Measurements from ENCODE around the gene MPPED2.

Gene MPPED2

DNA sequence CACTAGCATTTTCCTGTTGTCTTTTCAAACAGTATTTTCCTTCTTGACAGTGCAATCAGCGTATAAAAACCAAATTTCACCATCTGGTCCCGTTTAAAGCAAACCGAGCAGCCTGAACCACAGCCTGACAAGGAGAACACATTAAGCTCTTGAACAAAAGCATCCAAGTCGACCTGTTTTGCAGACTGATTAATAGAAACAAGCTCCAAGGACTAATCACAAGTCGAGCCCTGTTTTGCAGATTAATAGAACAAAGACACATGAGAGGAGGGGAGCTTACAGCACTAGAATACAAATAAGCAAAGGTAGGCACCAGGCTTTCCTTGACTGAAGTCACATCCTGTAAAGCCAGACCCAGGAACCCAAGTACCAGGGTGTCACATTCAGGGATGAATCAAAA lies 104.8 kb downstream of the MPPED2 start:
- no peaks in the 10 kb centered on the region for H3K9me3 ChIP-seq (ENCODE audit: insufficient read depth, low read length)
- H3K4me1 ChIP-seq (ENCODE audit: low read length) = no peaks in the 10 kb centered on the region
- H2AFZ ChIP-seq (ENCODE audit: low read depth, low read length) = no peak overlapping the region
- no peak overlapping the region for H3K27ac ChIP-seq (ENCODE audit: low read length)
- TF ChIP-seq, protein P1, sequence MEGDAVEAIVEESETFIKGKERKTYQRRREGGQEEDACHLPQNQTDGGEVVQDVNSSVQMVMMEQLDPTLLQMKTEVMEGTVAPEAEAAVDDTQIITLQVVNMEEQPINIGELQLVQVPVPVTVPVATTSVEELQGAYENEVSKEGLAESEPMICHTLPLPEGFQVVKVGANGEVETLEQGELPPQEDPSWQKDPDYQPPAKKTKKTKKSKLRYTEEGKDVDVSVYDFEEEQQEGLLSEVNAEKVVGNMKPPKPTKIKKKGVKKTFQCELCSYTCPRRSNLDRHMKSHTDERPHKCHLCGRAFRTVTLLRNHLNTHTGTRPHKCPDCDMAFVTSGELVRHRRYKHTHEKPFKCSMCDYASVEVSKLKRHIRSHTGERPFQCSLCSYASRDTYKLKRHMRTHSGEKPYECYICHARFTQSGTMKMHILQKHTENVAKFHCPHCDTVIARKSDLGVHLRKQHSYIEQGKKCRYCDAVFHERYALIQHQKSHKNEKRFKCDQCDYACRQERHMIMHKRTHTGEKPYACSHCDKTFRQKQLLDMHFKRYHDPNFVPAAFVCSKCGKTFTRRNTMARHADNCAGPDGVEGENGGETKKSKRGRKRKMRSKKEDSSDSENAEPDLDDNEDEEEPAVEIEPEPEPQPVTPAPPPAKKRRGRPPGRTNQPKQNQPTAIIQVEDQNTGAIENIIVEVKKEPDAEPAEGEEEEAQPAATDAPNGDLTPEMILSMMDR (IDR thresholded peaks at IDR 0.05; ENCODE audit: low read depth, low read length) = no peak
- TF ChIP-seq EZH2phosphoT487 (IDR thresholded peaks at IDR 0.05; ENCODE audit: low read depth) = no peak
- H3K9ac ChIP-seq (ENCODE audit: low read length) = no peak overlapping the region
- no peaks in the 10 kb centered on the region for H3K79me2 ChIP-seq (ENCODE audit: low read length)
- no peaks in the 10 kb centered on the region for H3K36me3 ChIP-seq (replicated peaks; ENCODE audit: low read depth, low read length)
- H4K20me1 ChIP-seq (ENCODE audit: insufficient read depth, low read length) = no peaks in the 10 kb centered on the region
- H3K27me3 ChIP-seq (ENCODE audit: low read depth, low read length) = no peaks in the 10 kb centered on the region
- no peak overlapping the region for H3K4me2 ChIP-seq (ENCODE audit: low read length)
- H3K4me3 ChIP-seq (ENCODE audit: low read length) = no peak overlapping the region

DNA sequence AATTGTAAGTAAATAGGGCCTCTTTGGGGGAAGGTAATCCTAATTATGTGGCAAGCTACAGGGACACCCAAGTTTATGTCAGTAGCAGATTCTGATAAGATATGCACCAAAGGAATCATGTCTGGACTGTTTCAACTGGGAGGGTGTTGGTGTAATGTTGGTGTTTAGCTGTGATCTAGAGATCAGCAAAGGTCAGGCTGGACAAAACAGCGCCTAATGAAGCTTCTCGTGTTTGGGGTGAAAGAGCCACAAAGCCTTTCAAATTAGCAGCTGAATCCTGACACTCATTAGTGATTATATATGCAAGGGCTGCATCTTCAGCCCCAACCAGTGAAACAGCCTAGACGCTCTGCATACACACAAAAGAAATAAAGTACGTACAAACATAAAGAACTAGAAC lies 106.3 kb downstream of the MPPED2 start:
- Histone ChIP-seq H3K79me2 (ENCODE audit: low read length) (no peaks in the 10 kb centered on the region), H4K20me1 (ENCODE audit: insufficient read depth, low read length) (no peaks in the 10 kb centered on the region), H3K27me3 (ENCODE audit: low read depth, low read length) (no peaks in the 10 kb centered on the region), H3K9me3 (ENCODE audit: insufficient read depth, low read length) (no peaks in the 10 kb centered on the region), H2AFZ (ENCODE audit: low read depth, low read length) (no peak overlapping the region), H3K9ac (ENCODE audit: low read length) (no peak overlapping the region), H3K4me2 (ENCODE audit: low read length) (no peak overlapping the region), H3K4me3 (ENCODE audit: low read length) (no peak overlapping the region), H3K4me1 (ENCODE audit: low read length) (no peaks in the 10 kb centered on the region), H3K36me3 (replicated peaks; ENCODE audit: low read depth, low read length) (no peaks in the 10 kb centered on the region), H3K27ac (ENCODE audit: low read length) (no peak overlapping the region)
- TF ChIP-seq, protein P1 (IDR thresholded peaks at IDR 0.05; ENCODE audit: low read depth, low read length) = no peak
- TF ChIP-seq EZH2phosphoT487 (IDR thresholded peaks at IDR 0.05; ENCODE audit: low read depth) = no peak

DNA sequence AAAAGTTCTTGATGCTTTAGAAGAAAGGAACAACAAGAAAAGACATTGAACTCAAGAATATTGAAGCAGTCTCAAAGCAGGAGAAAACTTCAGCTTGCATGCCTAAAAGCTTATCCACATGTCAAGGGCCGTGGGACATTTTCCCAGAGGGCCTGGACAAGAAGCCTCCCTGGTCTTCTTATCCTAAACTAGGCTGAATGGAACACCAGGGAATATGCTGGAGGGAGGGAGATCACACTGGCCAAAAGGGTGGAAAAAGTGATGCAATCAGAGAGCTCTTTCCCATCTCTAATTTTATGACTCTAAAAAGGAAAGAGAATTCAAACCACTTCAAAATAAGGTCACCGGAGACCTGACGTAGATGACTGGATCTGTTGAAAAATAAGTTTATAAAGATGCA lies 107.2 kb downstream of the MPPED2 start:
- no peak overlapping the region for H3K9ac ChIP-seq (ENCODE audit: low read length)
- H4K20me1 ChIP-seq (ENCODE audit: insufficient read depth, low read length) = no peaks in the 10 kb centered on the region
- no peaks in the 10 kb centered on the region for H3K9me3 ChIP-seq (ENCODE audit: insufficient read depth, low read length)
- TF ChIP-seq, protein P1 (IDR thresholded peaks at IDR 0.05; ENCODE audit: low read depth, low read length) = no peak
- TF ChIP-seq EZH2phosphoT487 (IDR thresholded peaks at IDR 0.05; ENCODE audit: low read depth) = no peak
- no peak overlapping the region for H3K27ac ChIP-seq (ENCODE audit: low read length)
- no peak overlapping the region for H3K4me3 ChIP-seq (ENCODE audit: low read length)
- no peak overlapping the region for H2AFZ ChIP-seq (ENCODE audit: low read depth, low read length)
- H3K27me3 ChIP-seq (ENCODE audit: low read depth, low read length) = no peaks in the 10 kb centered on the region
- no peak overlapping the region for H3K4me2 ChIP-seq (ENCODE audit: low read length)
- H3K36me3 ChIP-seq (replicated peaks; ENCODE audit: low read depth, low read length) = no peaks in the 10 kb centered on the region
- H3K4me1 ChIP-seq (ENCODE audit: low read length) = no peaks in the 10 kb centered on the region
- no peaks in the 10 kb centered on the region for H3K79me2 ChIP-seq (ENCODE audit: low read length)

DNA sequence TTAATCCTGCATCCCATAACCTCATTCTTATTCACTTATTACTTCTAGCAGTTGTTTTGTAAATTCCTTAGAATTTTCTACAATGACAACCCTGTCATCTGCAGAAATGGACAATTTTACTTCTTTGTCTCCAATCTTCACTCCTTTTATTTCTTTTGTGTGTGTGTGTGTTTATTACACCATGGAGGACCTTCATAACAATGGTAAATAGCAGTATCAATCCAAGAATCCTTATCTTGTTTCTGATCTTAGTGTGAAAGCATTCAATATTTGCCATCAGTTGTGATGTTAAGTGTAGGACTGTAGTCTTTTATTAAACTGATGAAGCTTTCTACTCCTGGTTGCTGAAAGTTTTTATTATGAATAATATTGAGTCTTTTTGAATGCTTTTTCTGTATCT lies 109.1 kb downstream of the MPPED2 start:
- no peak overlapping the region for H3K27ac ChIP-seq (ENCODE audit: low read length)
- no peaks in the 10 kb centered on the region for H4K20me1 ChIP-seq (ENCODE audit: insufficient read depth, low read length)
- no peaks in the 10 kb centered on the region for H3K27me3 ChIP-seq (ENCODE audit: low read depth, low read length)
- H3K9ac ChIP-seq (ENCODE audit: low read length) = no peak overlapping the region
- H3K4me2 ChIP-seq (ENCODE audit: low read length) = no peak overlapping the region
- TF ChIP-seq EZH2phosphoT487 (IDR thresholded peaks at IDR 0.05; ENCODE audit: low read depth) = no peak
- TF ChIP-seq, protein P1 (IDR thresholded peaks at IDR 0.05; ENCODE audit: low read depth, low read length) = no peak
- H3K79me2 ChIP-seq (ENCODE audit: low read length) = no peaks in the 10 kb centered on the region
- no peaks in the 10 kb centered on the region for H3K9me3 ChIP-seq (ENCODE audit: insufficient read depth, low read length)
- no peak overlapping the region for H2AFZ ChIP-seq (ENCODE audit: low read depth, low read length)
- H3K4me3 ChIP-seq (ENCODE audit: low read length) = no peak overlapping the region
- no peaks in the 10 kb centered on the region for H3K36me3 ChIP-seq (replicated peaks; ENCODE audit: low read depth, low read length)
- no peaks in the 10 kb centered on the region for H3K4me1 ChIP-seq (ENCODE audit: low read length)

Data from OCI-LY3 (cell line).